ENCODE measurements around the gene TMSB4X. TPM values are rescaled to one million over a fixed set of nuclear protein-coding genes. Genes with fewer than 3 reads are reported as not detected.
"Not testable (repeated sequence)": the region's sequence is repeated elsewhere in the genome, so short reads cannot be mapped to it uniquely, and the experiment has no call there.

The TMSB4X gene
- total RNA-seq, 1 experiment from 2014 or later: 1,095 TPM

GRCh38 chrX:12932244-12932643 lies 42.7 kb upstream of the TMSB4X start:
- H3K36me3 ChIP-seq (ENCODE audit: control insufficient read depth, insufficient read depth, low read length): no peaks in the 10 kb centered on the region
- Mint-ChIP-seq H3K4me1 (ENCODE audit: low read depth, unreplicated experiment) (no peaks in the 10 kb centered on the region), H3K4me3 (ENCODE audit: unreplicated experiment) (no peak overlapping the region), H3K36me3 (ENCODE audit: insufficient read depth, unreplicated experiment) (no peaks in the 10 kb centered on the region), H3K9me3 (ENCODE audit: unreplicated experiment) (no peaks in the 10 kb centered on the region), H3K27me3 (ENCODE audit: insufficient read depth, unreplicated experiment) (no peaks in the 10 kb centered on the region), H3K27ac (ENCODE audit: unreplicated experiment) (no peak overlapping the region)
- ChIA-PET POLR2A (no interaction called here), CTCF (no interaction called here)
- intact Hi-C loops (cut with micrococcal nuclease; ENCODE audit: unreplicated experiment): no loop called here
- H3K9me3 ChIP-seq: no peaks in the 10 kb centered on the region
- H3K27me3 ChIP-seq (replicated peaks; ENCODE audit: control insufficient read depth, insufficient read depth, low read length): no peaks in the 10 kb centered on the region
- TF ChIP-seq CTCF (IDR thresholded peaks at IDR 0.05; ENCODE audit: insufficient read depth in 1 of 2, low read depth in 1 of 2, low read length in 1 of 2, severe bottlenecking in 1 of 2, unreplicated experiment in 1 of 2): no peak
- no TSS peak for BruUV-seq (replicated peaks)
- no peak for DNase-seq
- no peak overlapping the region for H3K4me3 ChIP-seq (ENCODE audit: low read depth, low read length)
- H3K4me1 ChIP-seq: no peaks in the 10 kb centered on the region

DNA sequence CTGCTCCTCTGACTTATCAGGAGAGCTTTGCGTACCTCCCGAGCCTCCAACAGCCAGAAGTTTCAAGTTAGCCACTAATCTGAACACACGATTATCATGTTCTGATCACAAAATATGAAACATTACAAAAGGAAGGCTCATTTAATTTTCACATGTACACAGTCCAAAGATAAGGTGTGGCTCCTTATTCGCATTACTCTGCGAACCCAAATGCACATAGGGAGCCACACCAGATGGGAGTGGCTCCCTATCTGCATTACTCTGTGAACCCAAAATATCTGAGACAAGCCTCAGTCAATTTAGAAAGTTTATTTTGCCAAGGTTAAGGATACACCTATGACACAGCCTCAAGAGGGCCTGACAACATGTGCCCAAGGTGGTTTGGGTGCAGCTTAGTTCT lies 40.1 kb upstream of the TMSB4X start:
- CTCF ChIA-PET: no interaction called here
- Mint-ChIP-seq H3K9me3 (ENCODE audit: unreplicated experiment) (no peaks in the 10 kb centered on the region), H3K27me3 (ENCODE audit: insufficient read depth, unreplicated experiment) (no peaks in the 10 kb centered on the region), H3K36me3 (ENCODE audit: insufficient read depth, unreplicated experiment) (no peaks in the 10 kb centered on the region), H3K27ac (ENCODE audit: unreplicated experiment) (no peak overlapping the region), H3K4me3 (ENCODE audit: unreplicated experiment) (no peak overlapping the region), H3K4me1 (ENCODE audit: low read depth, unreplicated experiment) (no peaks in the 10 kb centered on the region)
- no TSS peak for BruUV-seq (replicated peaks)
- no peak for DNase-seq
- Histone ChIP-seq H3K9me3 (no peaks in the 10 kb centered on the region), H3K4me1 (no peaks in the 10 kb centered on the region), H3K4me3 (ENCODE audit: low read depth, low read length) (no peak overlapping the region), H3K27me3 (replicated peaks; ENCODE audit: control insufficient read depth, insufficient read depth, low read length) (no peaks in the 10 kb centered on the region), H3K36me3 (ENCODE audit: control insufficient read depth, insufficient read depth, low read length) (no peaks in the 10 kb centered on the region)
- POLR2A ChIA-PET: no interaction called here
- no peak for TF ChIP-seq CTCF (IDR thresholded peaks at IDR 0.05; ENCODE audit: insufficient read depth in 1 of 2, low read depth in 1 of 2, low read length in 1 of 2, severe bottlenecking in 1 of 2, unreplicated experiment in 1 of 2)
- intact Hi-C loops (cut with micrococcal nuclease; ENCODE audit: unreplicated experiment): no loop called here

DNA sequence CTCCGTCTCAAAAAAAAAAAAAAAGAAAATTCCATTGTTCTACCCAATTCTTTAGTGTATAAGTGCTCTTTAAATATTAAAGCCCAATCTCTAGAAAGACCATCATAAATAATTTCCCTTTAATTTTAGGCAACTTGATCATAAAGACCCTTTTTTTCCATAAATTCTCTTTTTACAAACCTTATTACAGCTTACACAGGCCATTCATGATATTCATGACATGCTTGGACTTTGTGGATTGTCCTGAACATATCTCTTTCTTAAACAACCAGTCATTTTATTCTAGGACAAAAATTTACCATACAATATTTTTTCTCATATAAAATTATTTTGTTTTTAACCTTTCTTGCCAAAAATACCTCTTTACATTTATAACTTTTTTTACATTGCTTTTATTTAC lies 38.0 kb upstream of the TMSB4X start:
- no peak for DNase-seq
- no peaks in the 10 kb centered on the region for H3K9me3 ChIP-seq
- H3K9me3 Mint-ChIP-seq (ENCODE audit: unreplicated experiment): peaks cover 19% of the 10 kb centered on the region
- CTCF ChIA-PET: no interaction called here
- H3K36me3 ChIP-seq (ENCODE audit: control insufficient read depth, insufficient read depth, low read length): no peaks in the 10 kb centered on the region
- intact Hi-C loops (cut with micrococcal nuclease; ENCODE audit: unreplicated experiment): no loop called here
- POLR2A ChIA-PET: no interaction called here
- BruUV-seq (replicated peaks): no TSS peak
- H3K4me3 Mint-ChIP-seq (ENCODE audit: unreplicated experiment): no peak overlapping the region
- TF ChIP-seq CTCF (IDR thresholded peaks at IDR 0.05; ENCODE audit: insufficient read depth in 1 of 2, low read depth in 1 of 2, low read length in 1 of 2, severe bottlenecking in 1 of 2, unreplicated experiment in 1 of 2): no peak
- no peaks in the 10 kb centered on the region for H3K4me1 ChIP-seq
- H3K27me3 ChIP-seq (replicated peaks; ENCODE audit: control insufficient read depth, insufficient read depth, low read length): no peaks in the 10 kb centered on the region
- no peak overlapping the region for H3K27ac Mint-ChIP-seq (ENCODE audit: unreplicated experiment)
- no peaks in the 10 kb centered on the region for H3K36me3 Mint-ChIP-seq (ENCODE audit: insufficient read depth, unreplicated experiment)
- no peaks in the 10 kb centered on the region for H3K27me3 Mint-ChIP-seq (ENCODE audit: insufficient read depth, unreplicated experiment)
- H3K4me1 Mint-ChIP-seq (ENCODE audit: low read depth, unreplicated experiment): no peaks in the 10 kb centered on the region
- H3K4me3 ChIP-seq (ENCODE audit: low read depth, low read length): no peak overlapping the region

- not testable (repeated sequence) for H3K4me3 Mint-ChIP-seq (ENCODE audit: unreplicated experiment)
These were observed 34.4 kb upstream of the TMSB4X start for GRCh38 chrX:12940471-12940870.

GRCh38 chrX:12943592-12943991 lies 31.3 kb upstream of the TMSB4X start:
- H3K4me1 Mint-ChIP-seq (ENCODE audit: low read depth, unreplicated experiment); H3K27me3 Mint-ChIP-seq (ENCODE audit: insufficient read depth, unreplicated experiment); H3K27ac Mint-ChIP-seq (ENCODE audit: unreplicated experiment); H3K4me3 Mint-ChIP-seq (ENCODE audit: unreplicated experiment); DNase-seq; BruUV-seq (replicated peaks); POLR2A ChIA-PET; H3K27me3 ChIP-seq (replicated peaks; ENCODE audit: control insufficient read depth, insufficient read depth, low read length); intact Hi-C loops (cut with micrococcal nuclease; ENCODE audit: unreplicated experiment); H3K4me3 ChIP-seq (ENCODE audit: low read depth, low read length); H3K36me3 Mint-ChIP-seq (ENCODE audit: insufficient read depth, unreplicated experiment); CTCF ChIA-PET; H3K9me3 ChIP-seq; H3K36me3 ChIP-seq (ENCODE audit: control insufficient read depth, insufficient read depth, low read length): not testable (repeated sequence)
- peaks cover 19% of the 10 kb centered on the region for H3K9me3 Mint-ChIP-seq (ENCODE audit: unreplicated experiment)
- peaks cover 22% of the 10 kb centered on the region for H3K4me1 ChIP-seq

More at GRCh38 chrX:12940471-12940870, 34.4 kb upstream of the TMSB4X start:
- H3K4me1 ChIP-seq; H3K36me3 Mint-ChIP-seq (ENCODE audit: insufficient read depth, unreplicated experiment); BruUV-seq (replicated peaks); H3K4me1 Mint-ChIP-seq (ENCODE audit: low read depth, unreplicated experiment); DNase-seq; H3K36me3 ChIP-seq (ENCODE audit: control insufficient read depth, insufficient read depth, low read length); H3K4me3 ChIP-seq (ENCODE audit: low read depth, low read length); POLR2A ChIA-PET; H3K27me3 Mint-ChIP-seq (ENCODE audit: insufficient read depth, unreplicated experiment); H3K27me3 ChIP-seq (replicated peaks; ENCODE audit: control insufficient read depth, insufficient read depth, low read length); intact Hi-C loops (cut with micrococcal nuclease; ENCODE audit: unreplicated experiment); H3K27ac Mint-ChIP-seq (ENCODE audit: unreplicated experiment); CTCF ChIA-PET; H3K9me3 ChIP-seq: not testable (repeated sequence)
- peaks cover 19% of the 10 kb centered on the region for H3K9me3 Mint-ChIP-seq (ENCODE audit: unreplicated experiment)
